ENCODE data around the gene ZDHHC11B.

The ZDHHC11B gene

GRCh38 chr5:677131-678101 lies 107.1 kb downstream of the ZDHHC11B start:
- TF ChIP-seq, protein P1, sequence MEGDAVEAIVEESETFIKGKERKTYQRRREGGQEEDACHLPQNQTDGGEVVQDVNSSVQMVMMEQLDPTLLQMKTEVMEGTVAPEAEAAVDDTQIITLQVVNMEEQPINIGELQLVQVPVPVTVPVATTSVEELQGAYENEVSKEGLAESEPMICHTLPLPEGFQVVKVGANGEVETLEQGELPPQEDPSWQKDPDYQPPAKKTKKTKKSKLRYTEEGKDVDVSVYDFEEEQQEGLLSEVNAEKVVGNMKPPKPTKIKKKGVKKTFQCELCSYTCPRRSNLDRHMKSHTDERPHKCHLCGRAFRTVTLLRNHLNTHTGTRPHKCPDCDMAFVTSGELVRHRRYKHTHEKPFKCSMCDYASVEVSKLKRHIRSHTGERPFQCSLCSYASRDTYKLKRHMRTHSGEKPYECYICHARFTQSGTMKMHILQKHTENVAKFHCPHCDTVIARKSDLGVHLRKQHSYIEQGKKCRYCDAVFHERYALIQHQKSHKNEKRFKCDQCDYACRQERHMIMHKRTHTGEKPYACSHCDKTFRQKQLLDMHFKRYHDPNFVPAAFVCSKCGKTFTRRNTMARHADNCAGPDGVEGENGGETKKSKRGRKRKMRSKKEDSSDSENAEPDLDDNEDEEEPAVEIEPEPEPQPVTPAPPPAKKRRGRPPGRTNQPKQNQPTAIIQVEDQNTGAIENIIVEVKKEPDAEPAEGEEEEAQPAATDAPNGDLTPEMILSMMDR (IDR thresholded peaks at IDR 0.05; ENCODE audit: extremely low read depth, missing control alignments): no peak
- no peak for DNase-seq (ENCODE audit: low spot score)

DNA sequence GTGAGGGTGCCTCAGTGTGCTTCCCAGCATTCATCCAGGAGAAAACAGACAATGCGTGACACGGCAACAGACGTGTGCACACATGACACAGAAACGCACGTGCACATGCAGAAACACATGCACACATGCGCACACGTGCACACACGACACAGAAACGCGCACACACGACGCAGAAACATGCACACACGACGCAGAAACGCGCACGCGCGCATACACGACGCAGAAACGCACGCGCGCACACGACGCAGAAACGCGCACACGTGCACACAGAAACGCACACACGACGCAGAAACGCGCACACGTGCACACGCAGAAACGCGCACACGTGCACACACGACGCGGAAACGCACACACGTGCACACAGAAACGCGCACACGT lies 107.8 kb downstream of the ZDHHC11B start:
- TF ChIP-seq, protein P1 (IDR thresholded peaks at IDR 0.05; ENCODE audit: extremely low read depth, missing control alignments): no peak
- no peak for DNase-seq (ENCODE audit: low spot score)

GRCh38 chr5:675871-676698 lies 108.4 kb downstream of the ZDHHC11B start:
- TF ChIP-seq, protein P1 (IDR thresholded peaks at IDR 0.05; ENCODE audit: extremely low read depth, missing control alignments): no peak
- no peak for DNase-seq (ENCODE audit: low spot score)

GRCh38 chr5:675111-675870 lies 109.2 kb downstream of the ZDHHC11B start:
- TF ChIP-seq, protein P1 (IDR thresholded peaks at IDR 0.05; ENCODE audit: extremely low read depth, missing control alignments): no peak
- DNase-seq (ENCODE audit: low spot score): no peak

DNA sequence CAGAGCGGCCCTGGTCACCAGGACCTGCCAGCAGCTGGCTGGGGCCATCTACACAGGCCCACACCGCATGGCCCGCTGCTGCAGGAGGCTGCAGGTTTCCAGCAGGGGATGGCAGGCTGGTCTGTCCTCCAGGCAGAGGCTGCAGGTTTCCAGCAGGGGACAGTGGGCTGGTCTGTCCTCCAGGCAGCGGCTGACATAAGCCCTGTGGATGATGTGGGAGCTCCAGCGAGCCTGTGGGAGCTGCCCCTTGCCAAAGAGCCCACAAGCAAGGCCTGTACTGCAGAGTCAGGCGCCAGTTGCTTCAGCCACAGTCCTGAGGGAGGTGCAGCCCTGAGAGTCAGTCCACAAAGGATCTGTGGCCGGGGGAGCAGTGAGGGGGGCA lies 109.9 kb downstream of the ZDHHC11B start:
- TF ChIP-seq, protein P1 (IDR thresholded peaks at IDR 0.05; ENCODE audit: extremely low read depth, missing control alignments): no peak
- DNase-seq (ENCODE audit: low spot score): no peak

DNA sequence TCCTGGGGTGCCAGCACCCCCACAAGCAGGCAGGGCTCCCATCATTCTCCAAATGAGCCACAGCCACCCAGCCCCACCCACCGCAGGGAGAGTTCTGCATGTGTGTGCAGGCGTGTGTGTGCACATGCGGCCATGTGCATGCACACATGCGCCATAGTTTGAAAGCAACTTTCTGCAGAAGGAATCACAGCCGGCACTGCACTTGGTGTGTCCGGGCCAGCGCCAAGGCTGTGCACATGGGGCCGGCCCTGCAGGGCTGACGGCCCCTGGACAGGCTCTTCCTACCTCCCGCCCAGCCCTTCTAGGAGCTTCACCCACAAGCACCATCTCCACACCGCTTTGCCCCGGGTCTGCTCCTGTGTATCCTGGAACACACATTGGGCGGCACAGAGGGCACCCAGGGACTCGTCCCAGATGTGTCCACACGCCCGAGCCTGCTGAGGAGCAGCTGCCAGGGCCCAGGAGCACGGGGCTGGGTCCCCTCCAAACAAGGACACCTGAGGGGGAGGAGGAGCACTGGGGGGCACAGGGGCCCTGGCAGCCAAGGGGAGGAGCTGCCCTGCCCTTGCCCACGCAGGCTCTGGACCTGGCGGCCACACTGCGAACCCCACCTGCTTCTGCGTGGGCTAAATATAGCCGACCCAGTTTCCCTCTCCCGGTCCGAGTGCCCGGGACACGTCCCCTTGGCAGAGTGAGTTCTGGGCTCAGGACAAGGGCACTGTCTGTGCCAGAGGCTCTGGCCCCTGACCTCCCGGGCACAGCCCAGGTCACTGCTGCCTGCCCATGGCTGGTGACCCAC lies 110.5 kb downstream of the ZDHHC11B start:
- no peak for DNase-seq (ENCODE audit: low spot score)
- TF ChIP-seq, protein P1 (IDR thresholded peaks at IDR 0.05; ENCODE audit: extremely low read depth, missing control alignments): no peak
